Transverse colon (tissue), 4 donors: Measurements from ENCODE around the gene STAT3. TPM values are rescaled to one million over a fixed set of nuclear protein-coding genes. Genes with fewer than 3 reads are reported as not detected.
A peak's percentile ranks its signal among the peaks of the same experiment; 100 is the strongest.
"Not testable (repeated sequence)": the region's sequence is repeated elsewhere in the genome, so short reads cannot be mapped to it uniquely, and the experiment has no call there.

Experiments used
- DNase-seq: peaks from one replicate; pipeline ENCODE4 v3.0.0-alpha.2; 2019
- H3K27ac ChIP-seq, 4 donors: fragments of 200-600 bp; sonication (generic); 2 replicates each; pipeline ENCODE4 v1.5.1; 2016 to 2018; ENCODE audit warnings: inconsistent platforms in 4 of 4
- H3K27me3 ChIP-seq: fragments of 200-600 bp; sonication (generic); 2 replicates; pipeline ENCODE4 v1.5.1; 2017; ENCODE audit warnings: inconsistent platforms
- H3K36me3 ChIP-seq, 4 donors: fragments of 200-600 bp; sonication (generic); 2 replicates each; pipeline ENCODE4 v1.5.1; 2017 to 2019; ENCODE audit warnings: inconsistent platforms in 4 of 4
- H3K4me1 ChIP-seq, 4 donors: fragments of 200-600 bp; sonication (generic); 2 replicates each; pipeline ENCODE4 v1.5.1; 2017 to 2020; ENCODE audit warnings: inconsistent platforms in 4 of 4
- H3K4me3 ChIP-seq, 4 donors: fragments of 200-600 bp; sonication (generic); 1 replicate in 1 of 4; 2 replicates in 3 of 4; pipeline versions ENCODE4 v1.5.1 to v1.6.1; 2017 to 2019; ENCODE audit warnings: inconsistent platforms in 4 of 4
- H3K9me3 ChIP-seq, 2 donors: fragments of 200-600 bp; sonication (generic); 2 replicates each; pipeline ENCODE4 v1.5.1; 2017 to 2019; ENCODE audit warnings: inconsistent platforms in 2 of 2
- EP300 ChIP-seq: sonication (generic); formaldehyde crosslinking; IDR thresholded peaks from one replicate; pipeline ENCODE4 v1.6.1; 2017; ENCODE audit warnings: antibody characterized with exemption, low read depth
- POLR2A ChIP-seq: fragments of 450-650 bp; IDR thresholded peaks from one replicate; pipeline ENCODE4 v1.6.1; 2016; ENCODE audit warnings: antibody characterized with exemption, mild to moderate bottlenecking, moderate library complexity
- POLR2AphosphoS5 ChIP-seq, 3 donors: sonication (generic); formaldehyde crosslinking; IDR thresholded peaks; one replicate each; pipeline ENCODE4 v1.6.1; 2016; ENCODE audit warnings: antibody characterized with exemption in 3 of 3
- WGBS, 2 donors: methylation state at CpG; one replicate each; pipeline ENCODE4 v1.1.5; 2018; ENCODE audit warnings: low coverage in 1 of 2; 5-methylcytosine and 5-hydroxymethylcytosine counted together
- in situ Hi-C, 4 donors: fragments of 200-750 bp; cut with MboI; loops; one replicate each; pipeline versions ENCODE4 v1.15.0 to v1.15.1; 2017; ENCODE audit warnings: low sequenced_read_pairs in 3 of 4, low pct_ligation_motif_present in 1 of 4, low pct_unique_long_range_greater_than_20kb in 1 of 4
- intact Hi-C: fragments of 100-400 bp; cut with DNase I; formaldehyde crosslinking; loops from one replicate; pipeline ENCODE4 v1.15.1; 2023; ENCODE audit warnings: low total_unique reads
- total RNA-seq, 4 donors: library from RNA; depleted of rRNA; stranded (reverse); fragments of >200 nt; gene quantifications; one replicate each; pipeline ENCODE4 v1.1.0, GENCODE V29; 2016
- TF ChIP-seq, protein P1 (sequence below), 5 experiments: fragments of 200-600 bp in 3 of 5; fragments of 450-650 bp in 2 of 5; sonication (generic) in 3 of 5; IDR thresholded peaks; 1 replicate in 2 of 5; 2 replicates in 3 of 5; pipeline ENCODE4 v1.5.1; 2016 to 2017; ENCODE audit warnings: antibody characterized with exemption in 5 of 5, inconsistent platforms in 3 of 5, mild to moderate bottlenecking in 2 of 5, moderate library complexity in 1 of 5

STAT3 gene
- total RNA-seq, 4 donors from 2014 or later: 110 to 156 (median 130) TPM

DNA sequence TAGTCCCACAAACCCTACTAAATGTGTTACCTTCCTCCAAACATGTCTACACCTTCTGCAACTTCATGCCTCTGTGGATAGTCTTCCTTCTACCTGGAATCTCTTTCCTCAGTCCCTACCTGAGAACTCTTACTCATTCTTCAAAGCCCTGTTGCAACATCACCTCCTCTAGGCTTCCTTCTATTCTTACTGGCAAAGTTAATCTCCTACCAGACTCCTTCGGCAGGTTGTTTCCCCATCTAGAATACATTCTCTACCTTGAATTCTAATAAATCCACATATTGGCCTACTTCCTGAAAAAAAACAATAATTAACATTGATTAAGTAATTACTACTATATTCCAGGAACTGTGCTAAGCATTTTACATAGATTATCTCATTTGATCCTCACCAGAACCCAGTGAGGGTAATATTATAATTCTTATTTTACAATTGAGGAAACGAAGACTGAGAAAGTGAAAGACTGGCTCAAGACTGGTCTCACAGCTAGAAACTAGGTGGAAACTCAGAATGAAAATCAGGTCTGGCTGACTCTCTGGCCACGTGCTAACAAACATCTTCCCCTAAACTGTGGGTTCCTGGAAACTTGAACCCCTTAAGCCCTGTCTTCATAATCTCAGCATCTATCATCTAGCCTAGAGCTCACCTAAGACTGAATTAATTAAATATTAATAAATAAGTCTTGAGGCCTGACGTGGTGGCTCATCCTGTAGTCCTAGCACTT lies 4.6 kb upstream of the STAT3 start:
- in situ Hi-C loops (no loop called here), intact Hi-C loops (no loop called here)
- Histone ChIP-seq H3K27me3 (no peaks in the 10 kb centered on the region), H3K36me3 (no peaks in the 10 kb centered on the region), H3K9me3 (no peaks in the 10 kb centered on the region), H3K4me3 (no peak overlapping the region), H3K27ac (no peak overlapping the region), H3K4me1 (peaks cover 0 to 10% (median 4%) of the 10 kb centered on the region in 4 donors)
- TF ChIP-seq POLR2AphosphoS5 (IDR thresholded peaks at IDR 0.05) (no peak), EP300 (no peak), POLR2A (no peak)
- TF ChIP-seq, protein P1, sequence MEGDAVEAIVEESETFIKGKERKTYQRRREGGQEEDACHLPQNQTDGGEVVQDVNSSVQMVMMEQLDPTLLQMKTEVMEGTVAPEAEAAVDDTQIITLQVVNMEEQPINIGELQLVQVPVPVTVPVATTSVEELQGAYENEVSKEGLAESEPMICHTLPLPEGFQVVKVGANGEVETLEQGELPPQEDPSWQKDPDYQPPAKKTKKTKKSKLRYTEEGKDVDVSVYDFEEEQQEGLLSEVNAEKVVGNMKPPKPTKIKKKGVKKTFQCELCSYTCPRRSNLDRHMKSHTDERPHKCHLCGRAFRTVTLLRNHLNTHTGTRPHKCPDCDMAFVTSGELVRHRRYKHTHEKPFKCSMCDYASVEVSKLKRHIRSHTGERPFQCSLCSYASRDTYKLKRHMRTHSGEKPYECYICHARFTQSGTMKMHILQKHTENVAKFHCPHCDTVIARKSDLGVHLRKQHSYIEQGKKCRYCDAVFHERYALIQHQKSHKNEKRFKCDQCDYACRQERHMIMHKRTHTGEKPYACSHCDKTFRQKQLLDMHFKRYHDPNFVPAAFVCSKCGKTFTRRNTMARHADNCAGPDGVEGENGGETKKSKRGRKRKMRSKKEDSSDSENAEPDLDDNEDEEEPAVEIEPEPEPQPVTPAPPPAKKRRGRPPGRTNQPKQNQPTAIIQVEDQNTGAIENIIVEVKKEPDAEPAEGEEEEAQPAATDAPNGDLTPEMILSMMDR (IDR thresholded peaks at IDR 0.05): no peak
- no peak for DNase-seq
- WGBS, 2 donors: 68 to 71% methylated on average over 4 of the region's 4 CpGs

DNA sequence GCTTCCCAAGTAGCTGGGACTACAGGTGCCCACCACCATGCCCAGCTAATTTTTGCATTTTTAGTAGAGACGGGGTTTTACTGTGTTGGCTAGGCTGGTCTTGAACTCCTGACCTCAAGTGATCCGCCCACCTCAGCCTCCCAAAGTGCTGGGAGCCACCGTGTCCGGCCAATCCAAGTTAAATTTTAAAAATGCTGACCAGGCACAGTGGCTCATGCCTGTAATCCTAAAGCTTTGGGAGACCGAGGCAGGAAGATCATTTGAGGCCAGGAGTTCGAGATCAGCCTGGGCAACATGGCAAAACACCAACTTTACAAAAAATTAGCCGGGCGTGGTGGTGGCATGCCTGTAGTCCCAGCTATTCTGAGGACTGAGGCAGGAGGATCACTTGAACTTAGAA lies 3.2 kb upstream of the STAT3 start:
- H3K27me3 ChIP-seq, DNase-seq, intact Hi-C loops, in situ Hi-C loops, H3K27ac ChIP-seq, H3K9me3 ChIP-seq, H3K36me3 ChIP-seq, H3K4me3 ChIP-seq: not testable (repeated sequence)
- H3K4me1 ChIP-seq: peaks cover 1 to 17% (median 10%) of the 10 kb centered on the region in 4 donors
- 95% methylated on average over 8 of the region's 8 CpGs; no CpG with 5 or more reads in 1 of the 2 donors for WGBS, 2 donors

DNA sequence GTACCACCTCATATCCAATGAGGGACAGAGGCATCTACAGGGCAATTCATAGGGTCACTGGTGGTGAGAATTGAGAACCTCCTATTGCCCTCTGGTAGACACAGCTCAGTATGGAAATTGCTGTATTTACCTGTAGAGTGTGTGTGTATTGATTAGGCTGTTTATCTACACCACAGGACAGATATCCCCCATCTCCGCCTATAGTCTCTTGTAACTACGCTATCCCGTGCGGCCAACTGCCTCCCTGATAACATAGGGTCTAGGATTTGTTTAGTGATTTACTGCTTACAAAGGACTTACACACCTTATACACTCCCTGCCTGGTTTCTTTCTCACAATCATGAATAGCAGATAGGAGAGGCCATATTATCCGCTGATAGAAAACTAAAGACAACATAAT lies 1.7 kb upstream of the STAT3 start:
- TF ChIP-seq POLR2A (no peak), EP300 (no peak), POLR2AphosphoS5 (IDR thresholded peaks at IDR 0.05) (no peak)
- TF ChIP-seq, protein P1 (IDR thresholded peaks at IDR 0.05): no peak
- DNase-seq: no peak
- H3K27ac ChIP-seq: peak overlapping the region; percentile 92 to 100 (median 100)
- no peaks in the 10 kb centered on the region for H3K27me3 ChIP-seq
- in situ Hi-C loops: no loop called here
- intact Hi-C loops: no loop called here
- H3K36me3 ChIP-seq: no peaks in the 10 kb centered on the region
- H3K4me3 ChIP-seq: no peak overlapping the region
- 95% methylated on average over 5 of the region's 5 CpGs; no CpG with 5 or more reads in 1 of the 2 donors for WGBS, 2 donors
- H3K9me3 ChIP-seq: no peaks in the 10 kb centered on the region
- peaks cover 12 to 32% (median 17%) of the 10 kb centered on the region in 4 donors for H3K4me1 ChIP-seq

GRCh38 chr17:42389135-42389417 lies 834 bp upstream of the STAT3 start:
- Histone ChIP-seq H3K4me3 (peak overlapping the region; percentile 15 to 59 (median 34)), H3K27ac (peak overlapping the region; percentile 92 to 100 (median 100)), H3K36me3 (no peaks in the 10 kb centered on the region), H3K9me3 (no peaks in the 10 kb centered on the region), H3K27me3 (no peaks in the 10 kb centered on the region), H3K4me1 (peaks cover 12 to 38% (median 17%) of the 10 kb centered on the region in 4 donors)
- 2 to 5% methylated on average over 10 to 11 of the region's 11 CpGs for WGBS, 2 donors
- intact Hi-C loops (no loop called here), in situ Hi-C loops (no loop called here)
- TF ChIP-seq POLR2AphosphoS5 (IDR thresholded peaks at IDR 0.05) (no peak), POLR2A (no peak), EP300 (no peak)
- TF ChIP-seq, protein P1 (IDR thresholded peaks at IDR 0.05): no peak
- DNase-seq: no peak
